Activated CD4-positive, alpha-beta T cell treated with anti-CD3 and anti-CD28 coated beads, Interleukin-2, amount 50 U/mL, for 4 hours (primary cell): Measurements from ENCODE around the gene PRKAA1.
"Not testable (repeated sequence)": the region's sequence is repeated elsewhere in the genome, so short reads cannot be mapped to it uniquely, and the experiment has no call there.

ENCODE experiments used
- DNase-seq, 2 experiments: peaks; one replicate each; pipeline ENCODE4 v3.0.0-alpha.2; 2020

PRKAA1 gene

GRCh38 chr5:40825461-40826043 lies 27.4 kb upstream of the PRKAA1 start:
- not testable (repeated sequence) for DNase-seq

- DNase-seq = no peak
These were observed 25.3 kb upstream of the PRKAA1 start for GRCh38 chr5:40823459-40823858.

GRCh38 chr5:40813698-40814281 lies 15.6 kb upstream of the PRKAA1 start:
- no peak for DNase-seq

GRCh38 chr5:40812125-40812524 lies 14.0 kb upstream of the PRKAA1 start:
- DNase-seq = no peak

- DNase-seq = no peak
These were observed 3.8 kb upstream of the PRKAA1 start for GRCh38 chr5:40801771-40802562.

- DNase-seq = no peak
These were observed 1.1 kb upstream of the PRKAA1 start for GRCh38 chr5:40799258-40799657.

GRCh38 chr5:40798801-40799210 lies 632 bp upstream of the PRKAA1 start:
- no peak for DNase-seq

- peak; percentile 67 to 72 for DNase-seq
These were observed 732 bp downstream of the PRKAA1 start for GRCh38 chr5:40797273-40798011.

- no peak for DNase-seq
These were observed 1.7 kb downstream of the PRKAA1 start for GRCh38 chr5:40796487-40796889.

- not testable (repeated sequence) for DNase-seq
These were observed 3.3 kb downstream of the PRKAA1 start for GRCh38 chr5:40794877-40795276.

GRCh38 chr5:40794340-40794739 lies 3.8 kb downstream of the PRKAA1 start:
- DNase-seq = not testable (repeated sequence)

- not testable (repeated sequence) for DNase-seq
These were observed 5.5 kb downstream of the PRKAA1 start for GRCh38 chr5:40792691-40793090.

GRCh38 chr5:40791715-40792139 lies 6.4 kb downstream of the PRKAA1 start:
- no peak for DNase-seq

- DNase-seq = no peak
These were observed 7.1 kb downstream of the PRKAA1 start for GRCh38 chr5:40790947-40791593.

- DNase-seq = not testable (repeated sequence)
These were observed 9.2 kb downstream of the PRKAA1 start for GRCh38 chr5:40788941-40789340.

- no peak for DNase-seq
These were observed 10.2 kb downstream of the PRKAA1 start for GRCh38 chr5:40787986-40788385.

- DNase-seq = not testable (repeated sequence)
These were observed 11.5 kb downstream of the PRKAA1 start for GRCh38 chr5:40786664-40787063.

- no peak for DNase-seq
These were observed 13.3 kb downstream of the PRKAA1 start for GRCh38 chr5:40784916-40785315.

- DNase-seq = no peak
These were observed 14.0 kb downstream of the PRKAA1 start for GRCh38 chr5:40784027-40784653.

GRCh38 chr5:40781843-40782409 lies 16.2 kb downstream of the PRKAA1 start:
- no peak for DNase-seq

GRCh38 chr5:40780858-40781257 lies 17.3 kb downstream of the PRKAA1 start:
- no peak for DNase-seq

- no peak for DNase-seq
These were observed 18.0 kb downstream of the PRKAA1 start for GRCh38 chr5:40780199-40780598.
